ENCODE data around the gene SPTBN1.

DNA sequence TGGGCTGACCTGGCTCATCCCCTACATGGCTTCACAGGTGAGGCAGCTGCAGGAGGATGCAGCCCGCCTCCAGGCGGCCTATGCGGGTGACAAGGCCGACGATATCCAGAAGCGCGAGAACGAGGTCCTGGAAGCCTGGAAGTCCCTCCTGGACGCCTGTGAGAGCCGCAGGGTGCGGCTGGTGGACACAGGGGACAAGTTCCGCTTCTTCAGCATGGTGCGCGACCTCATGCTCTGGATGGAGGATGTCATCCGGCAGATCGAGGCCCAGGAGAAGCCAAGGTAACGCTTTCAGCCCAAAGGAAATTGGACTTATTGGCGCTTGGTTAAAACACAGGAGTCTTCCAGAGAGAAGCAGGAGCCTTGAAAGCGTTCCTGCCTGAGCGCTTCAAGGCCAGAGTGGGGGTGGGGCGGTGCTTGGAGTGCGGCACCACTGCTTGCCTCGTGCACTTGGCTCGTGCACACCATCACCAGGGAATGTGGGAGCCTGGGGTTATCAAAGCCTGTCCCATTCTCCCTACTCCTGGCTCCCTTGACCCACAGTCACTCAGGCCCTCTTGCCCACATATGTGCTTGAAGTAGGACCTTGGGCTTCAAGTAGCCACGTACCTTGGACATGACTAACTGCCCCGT lies 197.6 kb downstream of the SPTBN1 start:
- TF ChIP-seq EZH2 (IDR thresholded peaks at IDR 0.05; ENCODE audit: borderline replicate concordance), result no peak
- TF ChIP-seq, protein P1, sequence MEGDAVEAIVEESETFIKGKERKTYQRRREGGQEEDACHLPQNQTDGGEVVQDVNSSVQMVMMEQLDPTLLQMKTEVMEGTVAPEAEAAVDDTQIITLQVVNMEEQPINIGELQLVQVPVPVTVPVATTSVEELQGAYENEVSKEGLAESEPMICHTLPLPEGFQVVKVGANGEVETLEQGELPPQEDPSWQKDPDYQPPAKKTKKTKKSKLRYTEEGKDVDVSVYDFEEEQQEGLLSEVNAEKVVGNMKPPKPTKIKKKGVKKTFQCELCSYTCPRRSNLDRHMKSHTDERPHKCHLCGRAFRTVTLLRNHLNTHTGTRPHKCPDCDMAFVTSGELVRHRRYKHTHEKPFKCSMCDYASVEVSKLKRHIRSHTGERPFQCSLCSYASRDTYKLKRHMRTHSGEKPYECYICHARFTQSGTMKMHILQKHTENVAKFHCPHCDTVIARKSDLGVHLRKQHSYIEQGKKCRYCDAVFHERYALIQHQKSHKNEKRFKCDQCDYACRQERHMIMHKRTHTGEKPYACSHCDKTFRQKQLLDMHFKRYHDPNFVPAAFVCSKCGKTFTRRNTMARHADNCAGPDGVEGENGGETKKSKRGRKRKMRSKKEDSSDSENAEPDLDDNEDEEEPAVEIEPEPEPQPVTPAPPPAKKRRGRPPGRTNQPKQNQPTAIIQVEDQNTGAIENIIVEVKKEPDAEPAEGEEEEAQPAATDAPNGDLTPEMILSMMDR (IDR thresholded peaks at IDR 0.05; ENCODE audit: poor library complexity), result no peak
